Measurements from ENCODE around the gene GNE. TPM values are rescaled to one million over a fixed set of nuclear protein-coding genes. Genes with fewer than 3 reads are reported as not detected.

GNE gene
- total and polyA plus RNA-seq, 2 of the 13 experiments (the other 11 are each of a cell fraction or from before 2014, with no cell fraction given), result 16.1 to 24.1 TPM

DNA sequence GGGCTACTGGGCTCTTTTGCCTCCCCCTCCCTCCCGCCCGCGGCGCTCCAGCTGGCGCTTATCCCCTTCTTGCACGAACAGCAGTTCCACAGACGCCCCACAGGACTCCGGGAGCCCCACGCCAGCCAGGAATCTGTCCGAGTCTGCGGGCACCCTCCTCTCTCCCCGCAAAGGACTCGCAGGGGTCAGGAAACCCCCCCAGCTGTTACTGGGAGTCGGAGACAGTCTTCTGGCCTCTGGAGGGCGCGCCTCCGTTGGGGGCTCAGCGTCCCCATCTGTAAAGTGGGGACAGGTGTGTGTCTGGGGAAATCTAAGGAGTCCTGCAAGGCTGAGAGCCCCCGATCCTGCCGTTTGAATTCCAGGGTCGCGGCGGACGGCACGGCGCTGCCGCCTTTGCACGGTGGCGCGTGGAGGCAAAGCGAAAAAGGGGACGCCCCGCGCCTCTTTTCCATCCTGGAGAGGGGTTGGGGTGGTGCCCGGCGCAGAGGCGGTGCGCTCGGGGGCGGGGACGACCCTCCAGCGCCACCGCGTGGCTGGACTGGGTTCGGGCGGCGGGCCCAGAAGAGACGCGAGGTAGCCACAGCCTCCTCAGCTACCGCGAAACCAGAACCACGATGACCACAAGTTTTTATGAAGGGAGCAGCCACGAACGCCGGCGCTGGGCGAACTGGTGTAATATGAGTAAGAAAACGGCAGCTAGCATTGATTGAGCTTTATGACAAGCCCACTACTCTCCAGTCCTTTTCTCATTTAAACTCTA is 91.9 kb downstream of the GNE start (continued):
- TF ChIP-seq, protein P1, sequence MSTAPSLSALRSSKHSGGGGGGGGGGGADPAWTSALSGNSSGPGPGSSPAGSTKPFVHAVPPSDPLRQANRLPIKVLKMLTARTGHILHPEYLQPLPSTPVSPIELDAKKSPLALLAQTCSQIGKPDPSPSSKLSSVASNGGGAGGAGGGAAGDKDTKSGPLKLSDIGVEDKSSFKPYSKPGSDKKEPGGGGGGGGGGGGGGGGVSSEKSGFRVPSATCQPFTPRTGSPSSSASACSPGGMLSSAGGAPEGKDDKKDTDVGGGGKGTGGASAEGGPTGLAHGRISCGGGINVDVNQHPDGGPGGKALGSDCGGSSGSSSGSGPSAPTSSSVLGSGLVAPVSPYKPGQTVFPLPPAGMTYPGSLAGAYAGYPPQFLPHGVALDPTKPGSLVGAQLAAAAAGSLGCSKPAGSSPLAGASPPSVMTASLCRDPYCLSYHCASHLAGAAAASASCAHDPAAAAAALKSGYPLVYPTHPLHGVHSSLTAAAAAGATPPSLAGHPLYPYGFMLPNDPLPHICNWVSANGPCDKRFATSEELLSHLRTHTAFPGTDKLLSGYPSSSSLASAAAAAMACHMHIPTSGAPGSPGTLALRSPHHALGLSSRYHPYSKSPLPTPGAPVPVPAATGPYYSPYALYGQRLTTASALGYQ (CRISPR knock-in tag; IDR thresholded peaks at IDR 0.05), result no peak
- TF ChIP-seq RFX1 (IDR thresholded peaks at IDR 0.05), result no peak
- TF ChIP-seq, protein P2, sequence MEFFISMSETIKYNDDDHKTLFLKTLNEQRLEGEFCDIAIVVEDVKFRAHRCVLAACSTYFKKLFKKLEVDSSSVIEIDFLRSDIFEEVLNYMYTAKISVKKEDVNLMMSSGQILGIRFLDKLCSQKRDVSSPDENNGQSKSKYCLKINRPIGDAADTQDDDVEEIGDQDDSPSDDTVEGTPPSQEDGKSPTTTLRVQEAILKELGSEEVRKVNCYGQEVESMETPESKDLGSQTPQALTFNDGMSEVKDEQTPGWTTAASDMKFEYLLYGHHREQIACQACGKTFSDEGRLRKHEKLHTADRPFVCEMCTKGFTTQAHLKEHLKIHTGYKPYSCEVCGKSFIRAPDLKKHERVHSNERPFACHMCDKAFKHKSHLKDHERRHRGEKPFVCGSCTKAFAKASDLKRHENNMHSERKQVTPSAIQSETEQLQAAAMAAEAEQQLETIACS (CRISPR knock-in tag; IDR thresholded peaks at IDR 0.05), result no peak
- TF ChIP-seq NFKBIZ (CRISPR knock-in tag; IDR thresholded peaks at IDR 0.05), result no peak
- TF ChIP-seq, protein P3, sequence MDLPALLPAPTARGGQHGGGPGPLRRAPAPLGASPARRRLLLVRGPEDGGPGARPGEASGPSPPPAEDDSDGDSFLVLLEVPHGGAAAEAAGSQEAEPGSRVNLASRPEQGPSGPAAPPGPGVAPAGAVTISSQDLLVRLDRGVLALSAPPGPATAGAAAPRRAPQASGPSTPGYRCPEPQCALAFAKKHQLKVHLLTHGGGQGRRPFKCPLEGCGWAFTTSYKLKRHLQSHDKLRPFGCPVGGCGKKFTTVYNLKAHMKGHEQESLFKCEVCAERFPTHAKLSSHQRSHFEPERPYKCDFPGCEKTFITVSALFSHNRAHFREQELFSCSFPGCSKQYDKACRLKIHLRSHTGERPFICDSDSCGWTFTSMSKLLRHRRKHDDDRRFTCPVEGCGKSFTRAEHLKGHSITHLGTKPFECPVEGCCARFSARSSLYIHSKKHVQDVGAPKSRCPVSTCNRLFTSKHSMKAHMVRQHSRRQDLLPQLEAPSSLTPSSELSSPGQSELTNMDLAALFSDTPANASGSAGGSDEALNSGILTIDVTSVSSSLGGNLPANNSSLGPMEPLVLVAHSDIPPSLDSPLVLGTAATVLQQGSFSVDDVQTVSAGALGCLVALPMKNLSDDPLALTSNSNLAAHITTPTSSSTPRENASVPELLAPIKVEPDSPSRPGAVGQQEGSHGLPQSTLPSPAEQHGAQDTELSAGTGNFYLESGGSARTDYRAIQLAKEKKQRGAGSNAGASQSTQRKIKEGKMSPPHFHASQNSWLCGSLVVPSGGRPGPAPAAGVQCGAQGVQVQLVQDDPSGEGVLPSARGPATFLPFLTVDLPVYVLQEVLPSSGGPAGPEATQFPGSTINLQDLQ (CRISPR knock-in tag; IDR thresholded peaks at IDR 0.05), result no peak
- TF ChIP-seq KDM3A (CRISPR knock-in tag; IDR thresholded peaks at IDR 0.05; ENCODE audit: low read depth), result peak; percentile 56; the same call in 1 of the 2 replicates
- TF ChIP-seq ZNF674 (CRISPR knock-in tag; IDR thresholded peaks at IDR 0.05; ENCODE audit: low read depth), result no peak
- no peak for TF ChIP-seq MXD4 (CRISPR knock-in tag; IDR thresholded peaks at IDR 0.05)
- TF ChIP-seq, protein P4, sequence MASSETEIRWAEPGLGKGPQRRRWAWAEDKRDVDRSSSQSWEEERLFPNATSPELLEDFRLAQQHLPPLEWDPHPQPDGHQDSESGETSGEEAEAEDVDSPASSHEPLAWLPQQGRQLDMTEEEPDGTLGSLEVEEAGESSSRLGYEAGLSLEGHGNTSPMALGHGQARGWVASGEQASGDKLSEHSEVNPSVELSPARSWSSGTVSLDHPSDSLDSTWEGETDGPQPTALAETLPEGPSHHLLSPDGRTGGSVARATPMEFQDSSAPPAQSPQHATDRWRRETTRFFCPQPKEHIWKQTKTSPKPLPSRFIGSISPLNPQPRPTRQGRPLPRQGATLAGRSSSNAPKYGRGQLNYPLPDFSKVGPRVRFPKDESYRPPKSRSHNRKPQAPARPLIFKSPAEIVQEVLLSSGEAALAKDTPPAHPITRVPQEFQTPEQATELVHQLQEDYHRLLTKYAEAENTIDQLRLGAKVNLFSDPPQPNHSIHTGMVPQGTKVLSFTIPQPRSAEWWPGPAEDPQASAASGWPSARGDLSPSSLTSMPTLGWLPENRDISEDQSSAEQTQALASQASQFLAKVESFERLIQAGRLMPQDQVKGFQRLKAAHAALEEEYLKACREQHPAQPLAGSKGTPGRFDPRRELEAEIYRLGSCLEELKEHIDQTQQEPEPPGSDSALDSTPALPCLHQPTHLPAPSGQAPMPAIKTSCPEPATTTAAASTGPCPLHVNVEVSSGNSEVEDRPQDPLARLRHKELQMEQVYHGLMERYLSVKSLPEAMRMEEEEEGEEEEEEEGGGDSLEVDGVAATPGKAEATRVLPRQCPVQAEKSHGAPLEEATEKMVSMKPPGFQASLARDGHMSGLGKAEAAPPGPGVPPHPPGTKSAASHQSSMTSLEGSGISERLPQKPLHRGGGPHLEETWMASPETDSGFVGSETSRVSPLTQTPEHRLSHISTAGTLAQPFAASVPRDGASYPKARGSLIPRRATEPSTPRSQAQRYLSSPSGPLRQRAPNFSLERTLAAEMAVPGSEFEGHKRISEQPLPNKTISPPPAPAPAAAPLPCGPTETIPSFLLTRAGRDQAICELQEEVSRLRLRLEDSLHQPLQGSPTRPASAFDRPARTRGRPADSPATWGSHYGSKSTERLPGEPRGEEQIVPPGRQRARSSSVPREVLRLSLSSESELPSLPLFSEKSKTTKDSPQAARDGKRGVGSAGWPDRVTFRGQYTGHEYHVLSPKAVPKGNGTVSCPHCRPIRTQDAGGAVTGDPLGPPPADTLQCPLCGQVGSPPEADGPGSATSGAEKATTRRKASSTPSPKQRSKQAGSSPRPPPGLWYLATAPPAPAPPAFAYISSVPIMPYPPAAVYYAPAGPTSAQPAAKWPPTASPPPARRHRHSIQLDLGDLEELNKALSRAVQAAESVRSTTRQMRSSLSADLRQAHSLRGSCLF (CRISPR knock-in tag; IDR thresholded peaks at IDR 0.05; ENCODE audit: borderline replicate concordance), result no peak
- peak; percentile 96 for TF ChIP-seq ZNF629 (CRISPR knock-in tag; conservative IDR thresholded peaks at IDR 0.05)
- TF ChIP-seq, protein P5, sequence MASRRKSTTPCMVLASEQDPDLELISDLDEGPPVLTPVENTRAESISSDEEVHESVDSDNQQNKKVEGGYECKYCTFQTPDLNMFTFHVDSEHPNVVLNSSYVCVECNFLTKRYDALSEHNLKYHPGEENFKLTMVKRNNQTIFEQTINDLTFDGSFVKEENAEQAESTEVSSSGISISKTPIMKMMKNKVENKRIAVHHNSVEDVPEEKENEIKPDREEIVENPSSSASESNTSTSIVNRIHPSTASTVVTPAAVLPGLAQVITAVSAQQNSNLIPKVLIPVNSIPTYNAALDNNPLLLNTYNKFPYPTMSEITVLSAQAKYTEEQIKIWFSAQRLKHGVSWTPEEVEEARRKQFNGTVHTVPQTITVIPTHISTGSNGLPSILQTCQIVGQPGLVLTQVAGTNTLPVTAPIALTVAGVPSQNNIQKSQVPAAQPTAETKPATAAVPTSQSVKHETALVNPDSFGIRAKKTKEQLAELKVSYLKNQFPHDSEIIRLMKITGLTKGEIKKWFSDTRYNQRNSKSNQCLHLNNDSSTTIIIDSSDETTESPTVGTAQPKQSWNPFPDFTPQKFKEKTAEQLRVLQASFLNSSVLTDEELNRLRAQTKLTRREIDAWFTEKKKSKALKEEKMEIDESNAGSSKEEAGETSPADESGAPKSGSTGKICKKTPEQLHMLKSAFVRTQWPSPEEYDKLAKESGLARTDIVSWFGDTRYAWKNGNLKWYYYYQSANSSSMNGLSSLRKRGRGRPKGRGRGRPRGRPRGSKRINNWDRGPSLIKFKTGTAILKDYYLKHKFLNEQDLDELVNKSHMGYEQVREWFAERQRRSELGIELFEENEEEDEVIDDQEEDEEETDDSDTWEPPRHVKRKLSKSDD (CRISPR knock-in tag; IDR thresholded peaks at IDR 0.05; ENCODE audit: low read depth), result no peak
- no peak for TF ChIP-seq ZBTB1 (CRISPR knock-in tag; IDR thresholded peaks at IDR 0.05; ENCODE audit: borderline replicate concordance)
- TF ChIP-seq, protein P6, sequence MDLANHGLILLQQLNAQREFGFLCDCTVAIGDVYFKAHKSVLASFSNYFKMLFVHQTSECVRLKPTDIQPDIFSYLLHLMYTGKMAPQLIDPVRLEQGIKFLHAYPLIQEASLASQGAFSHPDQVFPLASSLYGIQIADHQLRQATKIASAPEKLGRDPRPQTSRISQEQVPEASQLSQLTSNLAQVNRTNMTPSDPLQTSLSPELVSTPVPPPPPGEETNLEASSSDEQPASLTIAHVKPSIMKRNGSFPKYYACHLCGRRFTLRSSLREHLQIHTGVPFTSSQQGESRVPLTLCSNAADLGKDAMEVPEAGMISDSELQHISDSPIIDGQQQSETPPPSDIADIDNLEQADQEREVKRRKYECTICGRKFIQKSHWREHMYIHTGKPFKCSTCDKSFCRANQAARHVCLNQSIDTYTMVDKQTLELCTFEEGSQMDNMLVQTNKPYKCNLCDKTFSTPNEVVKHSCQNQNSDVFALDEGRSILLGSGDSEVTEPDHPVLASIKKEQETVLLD (CRISPR knock-in tag; IDR thresholded peaks at IDR 0.05; ENCODE audit: low read depth), result no peak
